PC-9 (cell line): ENCODE data around the gene GJA10. TPM values are rescaled to one million over a fixed set of nuclear protein-coding genes. Genes with fewer than 3 reads are reported as not detected.

Experiments used
- BruUV-seq: library from RNA; stranded (reverse); fragments of 400-500 nt; replicated peaks from 2 replicates; lab custom pipeline; 2021; lab: Mats Ljungman, UMichigan
- CTCF ChIA-PET: fragments of 300-600 bp; sonication (Branson Sonifier 250); formaldehyde crosslinking; loops from one replicate; lab custom pipeline; 2022; ENCODE audit warnings: antibody characterized with exemption; lab: Charles Lee
- POLR2A ChIA-PET: fragments of 300-600 bp; sonication (Branson Sonifier 250); formaldehyde crosslinking; loops from one replicate; lab custom pipeline; 2022; ENCODE audit warnings: antibody characterized with exemption; ENCODE audit not compliant: unreplicated experiment; lab: Charles Lee
- DNase-seq, 2 experiments: peaks; one replicate each; pipeline versions ENCODE4 v3.0.0 to v3.0.0-alpha.2; 2015 to 2022; ENCODE audit warnings: mixed read lengths in 1 of 2
- H2AFZ ChIP-seq: fragments of 200-600 bp; sonication (generic); 2 replicates; pipeline ENCODE4 v1.8.1; 2017; ENCODE audit warnings: antibody characterized with exemption
- H3F3A ChIP-seq: fragments of 200-600 bp; sonication (generic); 2 replicates; pipeline ENCODE4 v1.8.1; 2017; ENCODE audit warnings: antibody characterized with exemption, mild to moderate bottlenecking, low read depth; ENCODE audit not compliant: insufficient read depth
- H3K27ac ChIP-seq: fragments of 200-600 bp; sonication (generic); 2 replicates; pipeline ENCODE4 v1.6.1; 2016; ENCODE audit warnings: mixed run types
- H3K27me3 ChIP-seq: fragments of 200-600 bp; sonication (generic); 2 replicates; pipeline ENCODE4 v1.6.1; 2016; ENCODE audit warnings: low read depth, mixed run types; ENCODE audit not compliant: insufficient read depth
- H3K36me3 ChIP-seq: fragments of 200-600 bp; sonication (generic); 2 replicates; pipeline ENCODE4 v1.6.1; 2016; ENCODE audit warnings: low read depth, mixed run types
- H3K4me1 ChIP-seq: fragments of 200-600 bp; sonication (generic); replicated peaks from 2 replicates; pipeline ENCODE4 v1.6.1; 2016; ENCODE audit warnings: mixed run types; ENCODE audit not compliant: insufficient read depth
- H3K4me2 ChIP-seq: fragments of 200-600 bp; sonication (generic); 2 replicates; pipeline ENCODE4 v1.6.1; 2017; ENCODE audit warnings: mixed run types
- H3K4me3 ChIP-seq: fragments of 200-600 bp; sonication (generic); 2 replicates; pipeline ENCODE4 v1.6.1; 2016; ENCODE audit warnings: mixed run types
- H3K79me2 ChIP-seq: fragments of 200-600 bp; sonication (generic); 2 replicates; pipeline ENCODE4 v1.6.1; 2017; ENCODE audit warnings: low read depth, mixed run types
- H3K9me2 ChIP-seq: fragments of 200-600 bp; sonication (generic); 2 replicates; pipeline ENCODE4 v1.8.1; 2017; ENCODE audit warnings: mild to moderate bottlenecking; ENCODE audit not compliant: insufficient read depth
- H3K9me3 ChIP-seq: fragments of 200-600 bp; sonication (generic); 2 replicates; pipeline ENCODE4 v1.8.1; 2016; ENCODE audit warnings: low read depth; ENCODE audit not compliant: insufficient read depth
- H4K20me1 ChIP-seq: fragments of 200-600 bp; sonication (generic); 2 replicates; pipeline ENCODE4 v1.8.1; 2017; ENCODE audit not compliant: insufficient read depth
- EZH2 ChIP-seq: fragments of 200-600 bp; sonication (generic); IDR thresholded peaks from 2 replicates; pipeline ENCODE4 v1.8.0; 2017; ENCODE audit warnings: antibody characterized with exemption, low read depth
- intact Hi-C: fragments of 100-400 bp; cut with micrococcal nuclease; formaldehyde crosslinking; loops from one replicate; pipeline ENCODE4 v1.10.0; 2022; ENCODE audit not compliant: unreplicated experiment
- total RNA-seq: library from RNA; stranded (reverse); gene quantifications from 2 replicates; pipeline ENCODE4 v1.2.3, GENCODE V29; 2021
- TF ChIP-seq, protein P1 (sequence below): fragments of 200-600 bp; sonication (generic); conservative IDR thresholded peaks from 2 replicates; pipeline ENCODE4 v1.6.1; 2017; ENCODE audit warnings: mixed run types, antibody characterized with exemption, mild to moderate bottlenecking, moderate library complexity

GJA10 gene
- total RNA-seq, 1 experiment from 2014 or later, result not detected

DNA sequence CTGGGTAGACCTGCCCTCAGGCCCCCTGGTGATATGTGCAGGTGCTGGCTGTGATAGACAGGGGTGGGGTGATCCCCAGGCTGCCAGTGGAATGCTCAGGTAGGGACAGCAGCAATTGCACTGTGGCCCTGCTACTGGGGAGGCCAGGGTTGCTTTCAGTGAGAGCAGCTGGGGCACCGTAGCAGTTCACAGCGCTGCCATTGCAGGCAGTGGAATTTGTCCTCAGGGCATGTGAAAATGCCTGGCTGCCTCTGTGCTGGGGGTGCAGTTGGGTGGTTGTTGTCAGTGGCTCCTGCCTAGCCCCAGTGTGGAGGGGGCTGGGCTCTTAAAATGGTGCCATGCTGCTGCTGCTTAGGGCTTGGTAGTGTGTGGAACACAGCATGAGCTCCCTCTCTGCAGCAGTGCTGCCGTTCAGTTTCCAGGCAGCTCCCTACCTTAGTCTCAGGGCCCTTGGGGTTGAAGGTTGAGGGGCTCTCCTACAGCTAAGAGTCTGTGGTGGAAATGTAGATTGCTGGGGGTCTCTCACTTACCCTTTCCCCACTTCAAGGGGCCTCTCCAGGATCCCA, 23.6 kb downstream of the GJA10 start:
- POLR2A ChIA-PET, result no interaction called here
- H3K4me3 ChIP-seq, result no peak overlapping the region
- no peaks in the 10 kb centered on the region for H3F3A ChIP-seq
- no peak for TF ChIP-seq EZH2
- TF ChIP-seq, protein P1, sequence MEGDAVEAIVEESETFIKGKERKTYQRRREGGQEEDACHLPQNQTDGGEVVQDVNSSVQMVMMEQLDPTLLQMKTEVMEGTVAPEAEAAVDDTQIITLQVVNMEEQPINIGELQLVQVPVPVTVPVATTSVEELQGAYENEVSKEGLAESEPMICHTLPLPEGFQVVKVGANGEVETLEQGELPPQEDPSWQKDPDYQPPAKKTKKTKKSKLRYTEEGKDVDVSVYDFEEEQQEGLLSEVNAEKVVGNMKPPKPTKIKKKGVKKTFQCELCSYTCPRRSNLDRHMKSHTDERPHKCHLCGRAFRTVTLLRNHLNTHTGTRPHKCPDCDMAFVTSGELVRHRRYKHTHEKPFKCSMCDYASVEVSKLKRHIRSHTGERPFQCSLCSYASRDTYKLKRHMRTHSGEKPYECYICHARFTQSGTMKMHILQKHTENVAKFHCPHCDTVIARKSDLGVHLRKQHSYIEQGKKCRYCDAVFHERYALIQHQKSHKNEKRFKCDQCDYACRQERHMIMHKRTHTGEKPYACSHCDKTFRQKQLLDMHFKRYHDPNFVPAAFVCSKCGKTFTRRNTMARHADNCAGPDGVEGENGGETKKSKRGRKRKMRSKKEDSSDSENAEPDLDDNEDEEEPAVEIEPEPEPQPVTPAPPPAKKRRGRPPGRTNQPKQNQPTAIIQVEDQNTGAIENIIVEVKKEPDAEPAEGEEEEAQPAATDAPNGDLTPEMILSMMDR, result no peak
- H2AFZ ChIP-seq, result no peak overlapping the region
- H3K9me3 ChIP-seq, result no peaks in the 10 kb centered on the region
- intact Hi-C loops, result no loop called here
- no TSS peak for BruUV-seq
- H3K4me2 ChIP-seq, result no peak overlapping the region
- H4K20me1 ChIP-seq, result no peaks in the 10 kb centered on the region
- H3K27ac ChIP-seq, result no peak overlapping the region
- H3K27me3 ChIP-seq, result no peaks in the 10 kb centered on the region
- no peaks in the 10 kb centered on the region for H3K4me1 ChIP-seq
- no peaks in the 10 kb centered on the region for H3K36me3 ChIP-seq
- H3K9me2 ChIP-seq, result no peaks in the 10 kb centered on the region
- CTCF ChIA-PET, result no interaction called here
- peak in 1 of 2 experiments; percentile 5 for DNase-seq
- H3K79me2 ChIP-seq, result no peaks in the 10 kb centered on the region

DNA sequence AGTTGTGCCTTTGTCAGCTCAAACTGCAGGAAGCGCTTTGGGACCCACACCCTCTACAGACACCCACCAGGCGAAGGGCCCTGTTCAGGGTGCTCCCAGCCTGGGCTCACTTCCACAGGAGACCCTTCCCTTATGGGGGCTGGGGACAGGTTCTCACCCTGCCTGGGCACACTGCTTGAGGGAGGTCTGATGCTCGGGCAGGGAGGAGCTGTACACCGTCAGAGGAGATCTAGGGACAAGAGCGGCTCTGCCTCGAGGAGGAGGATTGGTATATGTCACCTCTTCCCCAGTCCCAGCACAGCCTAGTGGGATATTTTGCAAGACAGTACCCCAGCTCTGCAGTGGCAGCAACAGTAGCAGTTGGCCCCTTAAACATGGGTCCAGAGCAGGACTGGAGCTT, 26.9 kb downstream of the GJA10 start:
- H3K4me2 ChIP-seq, result no peak overlapping the region
- H3K36me3 ChIP-seq, result no peaks in the 10 kb centered on the region
- ChIA-PET POLR2A (no interaction called here), CTCF (no interaction called here)
- intact Hi-C loops, result no loop called here
- no TSS peak for BruUV-seq
- DNase-seq, result no peak
- H3K27me3 ChIP-seq, result no peaks in the 10 kb centered on the region
- H3K9me2 ChIP-seq, result no peaks in the 10 kb centered on the region
- no peaks in the 10 kb centered on the region for H3K4me1 ChIP-seq
- H3K9me3 ChIP-seq, result no peaks in the 10 kb centered on the region
- no peak overlapping the region for H2AFZ ChIP-seq
- TF ChIP-seq, protein P1, result no peak
- TF ChIP-seq EZH2, result no peak
- no peaks in the 10 kb centered on the region for H4K20me1 ChIP-seq
- H3K27ac ChIP-seq, result no peak overlapping the region
- no peak overlapping the region for H3K4me3 ChIP-seq
- H3F3A ChIP-seq, result no peaks in the 10 kb centered on the region
- no peaks in the 10 kb centered on the region for H3K79me2 ChIP-seq

DNA sequence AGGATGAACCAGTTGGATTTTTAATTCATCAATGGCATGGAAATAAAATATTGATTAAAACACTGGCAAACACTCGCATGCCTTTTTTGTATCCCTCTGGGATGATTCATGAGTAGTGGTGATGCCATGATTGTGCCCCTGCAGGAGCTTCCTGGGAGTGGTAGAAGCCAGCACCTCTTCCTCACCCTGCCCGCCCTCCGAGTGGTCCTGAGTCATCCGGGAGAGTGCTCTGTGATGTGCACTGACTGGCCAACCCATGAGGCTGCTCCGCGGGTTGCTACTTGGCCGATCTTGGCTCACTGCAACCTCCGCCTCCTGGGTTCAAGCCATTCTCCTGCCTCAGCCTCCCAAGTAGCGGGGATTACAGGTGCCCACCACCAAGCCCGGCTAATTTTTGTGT, 27.4 kb downstream of the GJA10 start:
- no peaks in the 10 kb centered on the region for H3K36me3 ChIP-seq
- no peak overlapping the region for H3K27ac ChIP-seq
- no peaks in the 10 kb centered on the region for H3K27me3 ChIP-seq
- no TSS peak for BruUV-seq
- no peaks in the 10 kb centered on the region for H3K9me2 ChIP-seq
- intact Hi-C loops, result no loop called here
- no peaks in the 10 kb centered on the region for H3K9me3 ChIP-seq
- no peaks in the 10 kb centered on the region for H3K4me1 ChIP-seq
- POLR2A ChIA-PET, result no interaction called here
- no peaks in the 10 kb centered on the region for H3F3A ChIP-seq
- H2AFZ ChIP-seq, result no peak overlapping the region
- DNase-seq, result no peak
- CTCF ChIA-PET, result no interaction called here
- H3K79me2 ChIP-seq, result no peaks in the 10 kb centered on the region
- TF ChIP-seq EZH2, result no peak
- TF ChIP-seq, protein P1, result no peak
- H4K20me1 ChIP-seq, result no peaks in the 10 kb centered on the region
- H3K4me3 ChIP-seq, result no peak overlapping the region
- no peak overlapping the region for H3K4me2 ChIP-seq
